Mesenchymal stem cell (in vitro differentiated cells and primary cell): Measurements from ENCODE around the gene PXMP2.

Source experiments
- DNase-seq: peaks from one replicate; pipeline ENCODE4 v3.0.0-alpha.2; 2013
- H2AFZ ChIP-seq: one replicate; pipeline ENCODE4 v1.6.1; 2013; ENCODE audit warnings: low read depth, mild to moderate bottlenecking, control low read depth, inconsistent platforms, low read length, moderate library complexity
- H2AK5ac ChIP-seq: 2 replicates; pipeline ENCODE4 v1.6.1; 2013; ENCODE audit warnings: low read length, moderate library complexity, mild to moderate bottlenecking, inconsistent platforms; ENCODE audit not compliant: severe bottlenecking
- H2BK120ac ChIP-seq: one replicate; pipeline ENCODE4 v1.6.1; 2013; ENCODE audit warnings: low read depth, mild to moderate bottlenecking, inconsistent platforms, low read length, moderate library complexity
- H2BK12ac ChIP-seq, 2 experiments: one replicate each; pipeline ENCODE4 v1.6.1; 2013; ENCODE audit warnings: inconsistent platforms in 2 of 2, low read length in 2 of 2, mild to moderate bottlenecking in 2 of 2, moderate library complexity in 2 of 2, control low read depth in 1 of 2
- H2BK15ac ChIP-seq: one replicate; pipeline ENCODE4 v1.6.1; 2013; ENCODE audit warnings: mild to moderate bottlenecking, low read depth, inconsistent platforms; ENCODE audit not compliant: poor library complexity, severe bottlenecking
- H2BK5ac ChIP-seq: 2 replicates; pipeline ENCODE4 v1.6.1; 2013; ENCODE audit warnings: low read depth, mild to moderate bottlenecking, low read length, control low read depth, inconsistent platforms; ENCODE audit not compliant: poor library complexity, severe bottlenecking
- H3K14ac ChIP-seq, 2 experiments: one replicate each; pipeline ENCODE4 v1.6.1; 2013; ENCODE audit warnings: inconsistent platforms in 2 of 2, low read length in 2 of 2, control low read depth in 1 of 2, mild to moderate bottlenecking in 1 of 2, moderate library complexity in 1 of 2
- H3K18ac ChIP-seq, 2 experiments: one replicate each; pipeline ENCODE4 v1.6.1; 2013; ENCODE audit warnings: inconsistent platforms in 2 of 2, low read length in 2 of 2, control low read depth in 1 of 2, low read depth in 1 of 2, mild to moderate bottlenecking in 1 of 2
- H3K23ac ChIP-seq, 2 experiments: one replicate each; pipeline ENCODE4 v1.6.1; 2013; ENCODE audit warnings: inconsistent platforms in 2 of 2, low read length in 2 of 2, mild to moderate bottlenecking in 2 of 2, moderate library complexity in 2 of 2, control low read depth in 1 of 2
- H3K27ac ChIP-seq: 2 replicates; pipeline ENCODE4 v1.5.1; 2013; ENCODE audit warnings: mild to moderate bottlenecking, moderate library complexity, low read length, control low read depth, inconsistent platforms; ENCODE audit not compliant: poor library complexity, severe bottlenecking
- H3K27me3 ChIP-seq, 2 experiments: 2 replicates each; pipeline versions ENCODE4 v1.6.1 to v1.7.0; 2013; ENCODE audit warnings: low read length in 2 of 2, mild to moderate bottlenecking in 2 of 2, moderate library complexity in 2 of 2, control low read depth in 1 of 2, inconsistent platforms in 1 of 2; ENCODE audit not compliant: control insufficient read depth in 1 of 2, insufficient read depth in 1 of 2
- H3K36me3 ChIP-seq, 2 experiments: 2 replicates each; pipeline versions ENCODE4 v1.6.1 to v1.7.0; 2013; ENCODE audit warnings: low read length in 2 of 2, control low read depth in 1 of 2, inconsistent platforms in 1 of 2, low read depth in 1 of 2, mild to moderate bottlenecking in 1 of 2; ENCODE audit not compliant: insufficient read depth in 2 of 2, control insufficient read depth in 1 of 2
- H3K4ac ChIP-seq, 2 experiments: one replicate each; pipeline ENCODE4 v1.6.1; 2013; ENCODE audit warnings: inconsistent platforms in 2 of 2, low read length in 2 of 2, mild to moderate bottlenecking in 2 of 2, moderate library complexity in 2 of 2, control low read depth in 1 of 2, low read depth in 1 of 2
- H3K4me1 ChIP-seq: 2 replicates; pipeline ENCODE4 v1.6.1; 2013; ENCODE audit warnings: low read depth, low read length, control low read depth; ENCODE audit not compliant: control insufficient read depth, insufficient read depth
- H3K4me2 ChIP-seq: 2 replicates; pipeline ENCODE4 v1.6.1; 2013; ENCODE audit warnings: low read length, mild to moderate bottlenecking, inconsistent platforms; ENCODE audit not compliant: poor library complexity, severe bottlenecking
- H3K4me3 ChIP-seq, 2 experiments: 2 replicates each; pipeline versions ENCODE4 v1.5.1 to v1.7.0; 2013; ENCODE audit warnings: low read length in 2 of 2, mild to moderate bottlenecking in 2 of 2, control low read depth in 1 of 2, low read depth in 1 of 2; ENCODE audit not compliant: insufficient read depth in 1 of 2
- H3K79me1 ChIP-seq: replicated peaks from 2 replicates; pipeline ENCODE4 v1.6.1; 2013; ENCODE audit warnings: mild to moderate bottlenecking, control low read depth, low read length, inconsistent platforms; ENCODE audit not compliant: poor library complexity, severe bottlenecking
- H3K9ac ChIP-seq: 2 replicates; pipeline ENCODE4 v1.7.0; 2013; ENCODE audit warnings: mild to moderate bottlenecking, low read length, moderate library complexity
- H3K9me3 ChIP-seq: 2 replicates; pipeline ENCODE4 v1.7.0; 2013; ENCODE audit warnings: mild to moderate bottlenecking, low read length; ENCODE audit not compliant: control insufficient read depth
- H4K8ac ChIP-seq: one replicate; pipeline ENCODE4 v1.6.1; 2013; ENCODE audit warnings: inconsistent platforms, mild to moderate bottlenecking, low read length, moderate library complexity
- H4K91ac ChIP-seq: one replicate; pipeline ENCODE4 v1.6.1; 2013; ENCODE audit warnings: mild to moderate bottlenecking, low read length, inconsistent platforms
- WGBS: methylation state at CpG from one replicate; pipeline ENCODE4 v1.1.7; 2013; ENCODE audit warnings: mixed read lengths; 5-methylcytosine and 5-hydroxymethylcytosine counted together

Gene PXMP2

DNA sequence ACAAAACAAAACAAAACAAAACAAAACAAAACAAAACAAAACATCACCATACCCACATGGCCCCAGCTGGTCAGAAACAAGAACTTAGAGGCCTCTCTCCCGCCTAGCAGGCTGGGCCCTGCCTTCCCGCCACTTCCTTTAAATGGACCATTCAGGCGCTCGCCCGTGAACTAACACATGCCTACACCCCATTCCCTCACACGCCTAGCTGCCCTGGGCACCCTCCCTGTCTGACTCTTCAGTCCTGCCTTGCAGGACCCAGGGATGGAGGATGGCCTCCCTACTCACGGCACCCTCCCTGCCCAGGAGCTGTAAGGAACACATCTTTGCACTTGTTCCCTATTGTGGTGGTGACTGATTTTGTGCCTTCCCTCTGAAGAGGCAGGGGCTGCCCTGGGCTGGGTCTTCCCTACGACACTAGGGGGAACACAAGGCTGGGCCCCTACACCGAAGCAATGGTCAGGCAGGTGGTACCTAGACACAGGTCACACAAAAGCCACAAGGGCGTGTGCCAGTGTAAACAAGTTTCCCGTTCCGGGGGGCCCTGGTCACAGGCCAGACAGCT is 47.3 kb upstream of the PXMP2 start:
- Histone ChIP-seq H3K4ac (no peak overlapping the region), H2AK5ac (no peak overlapping the region), H3K27me3 (no peaks in the 10 kb centered on the region), H3K79me1 (peaks cover 2% of the 10 kb centered on the region), H3K9me3 (no peaks in the 10 kb centered on the region), H2AFZ (no peak overlapping the region), H3K36me3 (peaks cover 56 to 69% of the 10 kb centered on the region in 2 experiments), H4K91ac (no peak overlapping the region), H3K4me2 (no peak overlapping the region), H4K8ac (no peak overlapping the region), H2BK120ac (no peak overlapping the region), H3K27ac (no peak overlapping the region), H3K4me3 (no peak overlapping the region), H3K18ac (no peak overlapping the region), H3K14ac (no peak overlapping the region), H2BK15ac (no peak overlapping the region), H3K4me1 (peaks cover 6% of the 10 kb centered on the region), H2BK5ac (no peak overlapping the region), H3K23ac (no peak overlapping the region), H2BK12ac (no peak overlapping the region), H3K9ac (no peak overlapping the region)
- WGBS = 95% methylated on average over 12 of the region's 12 CpGs
- DNase-seq = no peak

DNA sequence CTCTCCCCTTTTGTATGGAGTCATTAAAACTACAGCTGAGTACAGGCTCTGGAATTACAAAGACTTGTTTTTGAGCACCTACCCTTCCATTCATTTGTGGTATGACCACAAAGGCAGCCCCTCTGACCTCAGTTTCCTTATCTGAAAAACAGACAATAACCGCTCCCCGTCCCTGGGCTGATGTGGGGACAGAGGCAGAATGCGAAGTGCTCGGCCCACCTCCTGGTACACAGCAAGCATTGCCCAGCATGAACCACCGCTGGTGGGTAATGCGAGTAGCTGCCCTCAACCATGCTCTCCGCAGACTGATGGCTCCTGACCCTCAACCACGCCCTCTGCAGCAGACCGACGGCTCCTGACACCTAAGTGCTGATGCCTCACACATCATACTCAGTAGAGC is 46.5 kb upstream of the PXMP2 start:
- no peak overlapping the region for H3K23ac ChIP-seq
- no peak overlapping the region for H3K4ac ChIP-seq
- no peak overlapping the region for H3K27ac ChIP-seq
- H2BK15ac ChIP-seq = no peak overlapping the region
- H4K91ac ChIP-seq = no peak overlapping the region
- H2BK120ac ChIP-seq = no peak overlapping the region
- no peak overlapping the region for H2BK12ac ChIP-seq
- no peak overlapping the region for H2AFZ ChIP-seq
- H3K9ac ChIP-seq = no peak overlapping the region
- no peak overlapping the region for H4K8ac ChIP-seq
- no peak for DNase-seq
- H3K4me1 ChIP-seq = peaks cover 6% of the 10 kb centered on the region
- H3K36me3 ChIP-seq = peaks cover 52 to 65% of the 10 kb centered on the region in 2 experiments
- H3K4me3 ChIP-seq = no peak overlapping the region
- H3K9me3 ChIP-seq = no peaks in the 10 kb centered on the region
- H3K18ac ChIP-seq = no peak overlapping the region
- H3K79me1 ChIP-seq = peaks cover 4% of the 10 kb centered on the region
- WGBS = 94% methylated on average over 10 of the region's 10 CpGs
- no peaks in the 10 kb centered on the region for H3K27me3 ChIP-seq
- H3K4me2 ChIP-seq = no peak overlapping the region
- no peak overlapping the region for H2BK5ac ChIP-seq
- no peak overlapping the region for H3K14ac ChIP-seq
- H2AK5ac ChIP-seq = no peak overlapping the region

DNA sequence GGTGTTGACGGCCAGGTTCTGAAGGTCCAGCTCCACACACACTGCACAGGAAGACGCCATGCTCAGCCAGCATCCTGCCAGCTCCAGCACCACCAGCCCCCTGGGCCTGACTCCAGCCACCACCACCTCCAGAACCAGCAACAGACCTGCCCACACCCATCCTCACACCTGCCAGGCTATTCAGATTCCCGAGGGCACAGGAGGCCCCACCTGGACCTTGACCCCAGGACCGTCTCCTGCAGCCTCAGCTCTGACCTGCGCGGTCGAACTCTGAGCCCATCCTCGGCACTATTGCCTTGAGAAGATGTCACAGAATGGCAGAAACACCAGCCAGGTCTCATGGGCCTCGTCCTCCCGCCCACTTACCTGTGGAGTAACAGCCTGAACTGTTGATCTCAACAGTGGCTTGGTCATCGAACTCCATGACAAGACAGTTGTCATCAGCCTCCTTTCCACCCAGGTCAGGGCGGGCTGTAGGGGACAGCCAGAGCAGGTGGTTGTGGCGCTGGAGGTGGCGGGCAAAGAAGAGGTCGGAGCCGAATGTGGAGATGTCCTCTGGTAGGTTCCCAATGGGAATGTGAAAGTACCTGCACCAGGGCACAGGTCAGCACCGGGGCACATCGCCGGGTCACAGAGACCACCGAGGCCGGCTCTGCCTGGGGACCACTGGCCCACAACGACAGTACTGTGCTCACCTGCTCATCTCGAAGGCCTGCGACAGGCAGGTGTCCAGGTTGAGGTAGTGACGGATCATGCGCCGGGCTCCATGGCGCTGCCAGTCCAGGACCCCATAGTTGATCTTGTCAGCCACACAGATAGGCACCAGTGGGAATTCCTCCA is 45.4 kb upstream of the PXMP2 start:
- no peak overlapping the region for H2BK5ac ChIP-seq

More for the DNA sequence above, 45.4 kb upstream of the PXMP2 start:
- Histone ChIP-seq H3K4me2 (no peak overlapping the region), H2AFZ (no peak overlapping the region), H3K18ac (no peak overlapping the region), H3K14ac (no peak overlapping the region), H3K9me3 (no peaks in the 10 kb centered on the region), H2AK5ac (no peak overlapping the region), H3K36me3 (peaks cover 51 to 55% of the 10 kb centered on the region in 2 experiments), H2BK120ac (no peak overlapping the region), H3K9ac (no peak overlapping the region), H2BK15ac (no peak overlapping the region), H4K8ac (no peak overlapping the region), H3K4me1 (peaks cover 6% of the 10 kb centered on the region), H3K4ac (no peak overlapping the region), H3K79me1 (peaks cover 4% of the 10 kb centered on the region), H2BK12ac (no peak overlapping the region), H4K91ac (no peak overlapping the region), H3K4me3 (no peak overlapping the region), H3K23ac (no peak overlapping the region), H3K27me3 (no peaks in the 10 kb centered on the region), H3K27ac (no peak overlapping the region)
- no peak for DNase-seq
- WGBS = 98% methylated on average over 28 of the region's 28 CpGs
